GM10266 (cell line): Measurements from ENCODE around the gene ITPRIP.

Source experiments
- DNase-seq: peaks from one replicate; pipeline ENCODE4 v3.0.0; 2012; ENCODE audit errors: extremely low spot score
- TF ChIP-seq, protein P1 (sequence below): IDR thresholded peaks from 2 replicates; pipeline ENCODE4 v1.5.1; 2012; ENCODE audit warnings: mild to moderate bottlenecking, low read depth; ENCODE audit not compliant: control insufficient read depth, insufficient read depth; ENCODE audit errors: missing control alignments

Gene ITPRIP

DNA sequence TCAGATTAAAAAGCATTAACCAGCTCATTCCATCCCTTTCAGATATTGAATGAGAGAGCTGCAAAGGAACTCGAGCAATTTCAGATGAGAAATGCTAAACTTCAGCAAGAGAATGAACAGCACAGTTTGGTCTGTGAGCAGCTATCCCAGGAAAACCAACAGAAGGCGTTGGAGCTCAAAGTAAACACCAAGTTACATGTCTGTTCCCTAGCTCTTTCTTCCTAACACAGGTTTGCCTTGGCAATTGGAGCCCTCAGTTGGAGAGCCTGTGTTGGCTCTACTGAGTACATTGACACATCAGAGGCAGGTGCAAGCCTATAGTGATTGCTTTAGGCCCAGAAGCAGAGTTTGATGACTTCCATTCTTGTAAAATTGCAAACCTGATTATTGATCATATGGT, 30.1 kb upstream of the ITPRIP start:
- TF ChIP-seq, protein P1, sequence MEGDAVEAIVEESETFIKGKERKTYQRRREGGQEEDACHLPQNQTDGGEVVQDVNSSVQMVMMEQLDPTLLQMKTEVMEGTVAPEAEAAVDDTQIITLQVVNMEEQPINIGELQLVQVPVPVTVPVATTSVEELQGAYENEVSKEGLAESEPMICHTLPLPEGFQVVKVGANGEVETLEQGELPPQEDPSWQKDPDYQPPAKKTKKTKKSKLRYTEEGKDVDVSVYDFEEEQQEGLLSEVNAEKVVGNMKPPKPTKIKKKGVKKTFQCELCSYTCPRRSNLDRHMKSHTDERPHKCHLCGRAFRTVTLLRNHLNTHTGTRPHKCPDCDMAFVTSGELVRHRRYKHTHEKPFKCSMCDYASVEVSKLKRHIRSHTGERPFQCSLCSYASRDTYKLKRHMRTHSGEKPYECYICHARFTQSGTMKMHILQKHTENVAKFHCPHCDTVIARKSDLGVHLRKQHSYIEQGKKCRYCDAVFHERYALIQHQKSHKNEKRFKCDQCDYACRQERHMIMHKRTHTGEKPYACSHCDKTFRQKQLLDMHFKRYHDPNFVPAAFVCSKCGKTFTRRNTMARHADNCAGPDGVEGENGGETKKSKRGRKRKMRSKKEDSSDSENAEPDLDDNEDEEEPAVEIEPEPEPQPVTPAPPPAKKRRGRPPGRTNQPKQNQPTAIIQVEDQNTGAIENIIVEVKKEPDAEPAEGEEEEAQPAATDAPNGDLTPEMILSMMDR: no peak

DNA sequence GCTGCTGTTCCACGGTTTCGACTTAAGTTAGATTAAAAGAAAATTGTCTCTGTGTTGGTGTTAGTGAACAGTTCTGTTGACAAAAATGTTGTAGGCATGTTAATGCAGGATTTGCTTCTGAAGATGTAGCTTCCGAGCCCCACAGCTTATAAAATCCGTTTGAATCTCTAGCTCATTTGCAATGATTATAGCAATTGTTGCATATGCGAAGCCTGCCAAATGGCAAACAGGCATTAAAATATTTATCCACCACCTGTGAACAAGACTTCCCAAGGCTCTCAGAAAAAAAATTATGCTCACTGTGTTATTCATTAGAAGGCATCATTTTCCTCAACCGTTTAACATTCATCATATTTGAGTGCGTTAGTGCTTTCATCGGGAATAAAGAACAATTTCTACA, 29.6 kb upstream of the ITPRIP start:
- TF ChIP-seq, protein P1: no peak
- no peak for DNase-seq

More for the DNA sequence above, 30.1 kb upstream of the ITPRIP start:
- DNase-seq: no peak

DNA sequence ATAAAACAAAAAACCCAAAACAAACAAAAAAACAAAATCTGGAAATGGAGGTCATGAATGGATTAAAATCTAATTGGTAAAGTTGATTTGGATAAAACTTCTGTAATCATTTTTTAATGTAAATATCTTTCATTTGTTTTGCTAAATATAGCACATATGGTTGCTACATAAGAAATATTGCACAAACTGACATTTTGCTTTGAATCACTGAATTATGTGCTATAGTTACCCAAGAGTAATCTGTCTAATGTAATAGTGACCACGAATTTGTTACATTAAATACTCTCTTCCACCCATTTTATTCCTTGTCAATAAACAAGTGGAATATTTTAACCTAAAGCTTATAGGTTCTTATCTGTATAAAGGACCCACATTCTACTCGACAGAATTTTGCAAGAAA, 21.5 kb upstream of the ITPRIP start:
- DNase-seq: no peak
- TF ChIP-seq, protein P1: no peak

DNA sequence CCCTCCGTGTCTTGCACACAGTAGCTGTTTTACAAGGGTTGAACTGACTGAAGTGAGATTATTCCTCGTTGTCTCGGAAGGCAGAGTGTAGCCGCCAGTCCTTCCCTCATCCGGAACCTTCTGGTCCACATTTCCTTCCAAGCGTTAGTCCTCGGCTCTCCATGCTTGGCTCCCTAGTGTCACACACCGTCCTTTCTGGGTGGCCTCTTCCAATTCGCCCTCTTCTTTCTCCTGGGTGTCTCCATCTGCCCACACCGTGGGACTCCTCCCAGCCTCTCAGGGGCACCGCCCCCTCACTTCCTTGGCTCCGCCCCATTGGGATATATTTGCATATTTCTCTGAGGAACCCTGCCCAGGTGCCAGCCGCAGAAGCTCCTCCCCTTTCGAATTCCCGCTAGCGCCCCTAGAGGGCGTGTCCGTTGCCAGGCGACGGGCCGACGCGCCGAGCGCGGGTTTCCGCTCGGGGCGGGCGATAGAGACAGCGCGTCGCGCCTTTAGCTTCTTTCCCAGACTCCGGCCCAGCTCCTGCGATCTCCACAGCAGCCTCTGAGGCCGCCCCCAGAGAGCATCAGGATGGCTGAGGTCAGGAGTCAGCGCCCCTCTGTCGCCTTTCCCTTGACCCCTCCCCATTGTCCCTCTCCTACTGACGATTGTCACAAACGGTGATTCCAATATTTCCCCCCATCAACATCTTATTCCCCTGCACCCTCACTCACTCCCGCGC, 15.2 kb upstream of the ITPRIP start, which contains the start of gene CFAP58:
CFAP58 (plus strand) TSS at position 509 of the 724 bp plus-strand sequence; CDS start at position 574, 65 bp downstream.
- TF ChIP-seq, protein P1: peak; percentile 72
- DNase-seq: peak; percentile 74

DNA sequence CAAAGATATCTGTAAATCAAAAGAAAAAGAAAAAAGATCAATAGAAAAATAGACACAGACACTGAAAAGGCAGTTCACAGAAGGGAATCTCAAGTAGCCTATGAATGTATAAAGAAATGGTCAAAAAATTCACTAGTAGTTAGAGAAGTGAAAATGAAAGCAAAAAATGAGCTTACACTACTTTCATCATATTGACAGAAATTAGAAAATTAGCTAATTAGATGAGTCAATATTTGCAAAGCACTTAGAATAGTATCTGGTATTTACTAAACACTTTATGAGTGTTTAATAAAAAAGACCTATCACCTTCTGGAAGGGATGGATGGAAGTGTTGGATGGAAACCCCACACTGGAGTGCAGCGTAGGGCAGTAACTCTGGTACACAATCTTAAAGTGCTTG, 13.7 kb upstream of the ITPRIP start:
- TF ChIP-seq, protein P1: no peak
- no peak for DNase-seq

DNA sequence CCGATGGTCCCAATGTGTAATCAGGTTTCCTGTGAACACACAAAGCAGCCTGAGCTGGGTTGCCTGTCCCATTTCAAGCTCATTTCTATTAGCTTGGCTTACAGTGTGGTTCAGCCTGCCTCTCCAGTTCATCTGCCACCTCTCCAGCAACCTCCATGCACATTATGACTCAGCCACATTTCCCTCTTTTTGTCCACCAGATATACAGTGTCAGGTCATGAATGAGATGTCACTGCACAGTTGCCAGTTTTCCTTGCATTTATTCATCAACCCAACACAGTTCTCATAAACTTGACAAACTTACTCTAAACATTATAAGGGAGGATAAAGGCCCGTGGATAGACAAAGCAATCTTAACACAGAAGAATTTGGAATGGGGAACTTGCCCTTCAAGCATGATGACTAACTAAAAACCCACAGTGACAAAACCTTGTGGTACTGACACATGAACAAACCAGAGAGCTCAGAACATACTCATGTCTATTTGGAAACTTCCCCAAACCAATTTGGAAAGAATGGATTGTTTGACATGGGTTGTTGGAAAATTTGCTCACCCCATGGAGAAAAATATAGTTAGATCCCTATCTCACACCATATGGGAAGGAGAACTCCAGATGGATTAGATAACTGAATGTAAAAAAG, 12.9 kb upstream of the ITPRIP start:
- no peak for DNase-seq
- TF ChIP-seq, protein P1: no peak

DNA sequence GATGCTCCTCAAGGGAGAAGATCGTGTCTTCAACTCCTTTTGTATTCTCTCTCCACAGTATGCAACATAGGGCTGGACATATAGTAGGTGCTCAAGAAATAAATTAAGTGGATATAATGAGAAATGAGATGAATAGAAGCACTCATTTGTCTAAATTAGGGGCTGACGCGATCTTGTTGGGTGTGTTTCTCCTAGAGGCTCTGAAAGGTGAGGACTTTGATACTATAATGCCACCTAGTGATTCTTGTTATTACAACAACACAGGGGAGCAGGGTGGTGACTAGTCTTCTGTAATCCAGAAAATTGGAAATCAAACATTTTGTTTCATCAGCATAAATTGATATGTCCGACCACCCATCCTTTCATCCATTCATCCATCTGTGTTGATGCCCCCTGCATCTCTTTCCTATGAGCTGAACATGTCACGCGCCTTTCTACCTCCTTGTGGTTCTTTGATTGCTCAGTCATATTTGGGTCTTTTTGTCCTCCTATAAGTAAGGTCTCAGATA, 11.9 kb upstream of the ITPRIP start:
- peak; percentile 56 for DNase-seq
- TF ChIP-seq, protein P1: peak; percentile 58
